ENCODE results near the gene BBX.

The BBX gene

GRCh38 chr3:107660306-107660976 lies 137.7 kb downstream of the BBX start:
- DNase-seq: no peak

- no peak for DNase-seq
Measured at GRCh38 chr3:107661447-107662123, 138.8 kb downstream of the BBX start.

GRCh38 chr3:107662124-107662507 lies 139.4 kb downstream of the BBX start:
- no peak for DNase-seq

- DNase-seq: no peak
Measured at GRCh38 chr3:107662586-107662985, 139.8 kb downstream of the BBX start.

- DNase-seq: no peak
Measured at GRCh38 chr3:107663266-107663665, 140.5 kb downstream of the BBX start.

GRCh38 chr3:107664614-107665013 lies 141.9 kb downstream of the BBX start:
- no peak for DNase-seq

- no peak for DNase-seq
Measured at GRCh38 chr3:107665351-107665750, 142.6 kb downstream of the BBX start.

- DNase-seq: no peak
Measured at GRCh38 chr3:107666853-107667252, 144.1 kb downstream of the BBX start.

GRCh38 chr3:107668416-107668815 lies 145.7 kb downstream of the BBX start:
- DNase-seq: no peak

- DNase-seq: no peak
Measured at GRCh38 chr3:107668963-107669362, 146.2 kb downstream of the BBX start.

GRCh38 chr3:107669669-107670068 lies 146.9 kb downstream of the BBX start:
- DNase-seq: no peak

GRCh38 chr3:107670986-107671385 lies 148.2 kb downstream of the BBX start:
- DNase-seq: no peak

GRCh38 chr3:107674371-107674770 lies 151.6 kb downstream of the BBX start:
- DNase-seq: no peak

GRCh38 chr3:107675233-107675900 lies 152.6 kb downstream of the BBX start:
- no peak for DNase-seq

GRCh38 chr3:107676469-107677309 lies 153.9 kb downstream of the BBX start:
- DNase-seq: no peak

GRCh38 chr3:107679921-107680320 lies 157.2 kb downstream of the BBX start:
- no peak for DNase-seq

- DNase-seq: no peak
Measured at GRCh38 chr3:107680698-107681097, 157.9 kb downstream of the BBX start.

- DNase-seq: no peak
Measured at GRCh38 chr3:107681396-107681795, 158.6 kb downstream of the BBX start.

- no peak for DNase-seq
Measured at GRCh38 chr3:107682580-107682979, 159.8 kb downstream of the BBX start.

- DNase-seq: no peak
Measured at GRCh38 chr3:107683447-107683846, 160.7 kb downstream of the BBX start.

GRCh38 chr3:107684431-107684925 lies 161.7 kb downstream of the BBX start:
- no peak for DNase-seq

- DNase-seq: no peak
Measured at GRCh38 chr3:107685383-107685782, 162.6 kb downstream of the BBX start.

GRCh38 chr3:107687056-107687581 lies 164.4 kb downstream of the BBX start:
- DNase-seq: no peak

Data from effector CD8-positive, alpha-beta T cell (primary cell).